Prostate gland (tissue), 2 donors: Measurements from ENCODE around the gene HDHD5.

ENCODE experiments used
- POLR2A ChIP-seq: fragments of 450-650 bp; IDR thresholded peaks from one replicate; pipeline ENCODE4 v1.6.1; 2016; ENCODE audit warnings: antibody characterized with exemption, mild to moderate bottlenecking
- TF ChIP-seq, protein P1 (sequence below), 4 experiments: fragments of 200-600 bp in 2 of 4; fragments of 450-650 bp in 2 of 4; sonication (generic) in 2 of 4; IDR thresholded peaks; 1 replicate in 3 of 4; 2 replicates in 1 of 4; pipeline ENCODE4 v1.5.1; 2016 to 2019; ENCODE audit warnings: antibody characterized with exemption in 4 of 4, mild to moderate bottlenecking in 2 of 4, moderate library complexity in 2 of 4

DNA sequence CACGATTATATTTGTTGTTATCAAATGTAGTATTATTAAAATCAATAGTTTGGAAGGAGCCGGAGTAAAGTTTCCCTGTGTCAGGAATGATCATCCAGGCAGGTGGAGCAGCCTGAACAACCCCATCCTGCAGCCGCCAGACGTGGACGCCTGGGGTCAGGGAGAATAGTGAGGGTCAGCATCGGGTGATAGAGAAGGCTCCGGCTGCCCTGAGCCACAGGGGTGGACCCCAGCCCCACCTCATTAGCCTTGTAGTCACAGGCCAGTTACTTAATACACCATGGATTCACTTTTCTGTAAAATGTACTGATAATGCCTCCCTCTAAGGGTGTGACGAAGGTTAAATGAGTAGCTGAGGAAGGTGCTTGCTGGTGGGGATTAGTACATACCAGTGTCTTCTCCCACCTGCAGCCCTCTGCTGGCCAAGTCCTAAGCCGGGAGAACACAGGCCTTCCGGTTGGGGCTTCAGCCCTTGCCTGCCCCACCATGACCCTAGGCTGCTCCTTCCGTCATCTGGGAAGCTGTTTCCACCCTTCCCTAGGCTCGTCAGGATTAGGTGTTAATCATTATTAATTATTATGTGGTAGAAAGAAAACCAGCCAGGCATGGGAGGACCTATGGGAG is 52.8 kb downstream of the HDHD5 start:
- TF ChIP-seq POLR2A, result no peak
- TF ChIP-seq, protein P1, sequence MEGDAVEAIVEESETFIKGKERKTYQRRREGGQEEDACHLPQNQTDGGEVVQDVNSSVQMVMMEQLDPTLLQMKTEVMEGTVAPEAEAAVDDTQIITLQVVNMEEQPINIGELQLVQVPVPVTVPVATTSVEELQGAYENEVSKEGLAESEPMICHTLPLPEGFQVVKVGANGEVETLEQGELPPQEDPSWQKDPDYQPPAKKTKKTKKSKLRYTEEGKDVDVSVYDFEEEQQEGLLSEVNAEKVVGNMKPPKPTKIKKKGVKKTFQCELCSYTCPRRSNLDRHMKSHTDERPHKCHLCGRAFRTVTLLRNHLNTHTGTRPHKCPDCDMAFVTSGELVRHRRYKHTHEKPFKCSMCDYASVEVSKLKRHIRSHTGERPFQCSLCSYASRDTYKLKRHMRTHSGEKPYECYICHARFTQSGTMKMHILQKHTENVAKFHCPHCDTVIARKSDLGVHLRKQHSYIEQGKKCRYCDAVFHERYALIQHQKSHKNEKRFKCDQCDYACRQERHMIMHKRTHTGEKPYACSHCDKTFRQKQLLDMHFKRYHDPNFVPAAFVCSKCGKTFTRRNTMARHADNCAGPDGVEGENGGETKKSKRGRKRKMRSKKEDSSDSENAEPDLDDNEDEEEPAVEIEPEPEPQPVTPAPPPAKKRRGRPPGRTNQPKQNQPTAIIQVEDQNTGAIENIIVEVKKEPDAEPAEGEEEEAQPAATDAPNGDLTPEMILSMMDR (IDR thresholded peaks at IDR 0.05), result no peak
